ENCODE data around the gene MAG.

DNA sequence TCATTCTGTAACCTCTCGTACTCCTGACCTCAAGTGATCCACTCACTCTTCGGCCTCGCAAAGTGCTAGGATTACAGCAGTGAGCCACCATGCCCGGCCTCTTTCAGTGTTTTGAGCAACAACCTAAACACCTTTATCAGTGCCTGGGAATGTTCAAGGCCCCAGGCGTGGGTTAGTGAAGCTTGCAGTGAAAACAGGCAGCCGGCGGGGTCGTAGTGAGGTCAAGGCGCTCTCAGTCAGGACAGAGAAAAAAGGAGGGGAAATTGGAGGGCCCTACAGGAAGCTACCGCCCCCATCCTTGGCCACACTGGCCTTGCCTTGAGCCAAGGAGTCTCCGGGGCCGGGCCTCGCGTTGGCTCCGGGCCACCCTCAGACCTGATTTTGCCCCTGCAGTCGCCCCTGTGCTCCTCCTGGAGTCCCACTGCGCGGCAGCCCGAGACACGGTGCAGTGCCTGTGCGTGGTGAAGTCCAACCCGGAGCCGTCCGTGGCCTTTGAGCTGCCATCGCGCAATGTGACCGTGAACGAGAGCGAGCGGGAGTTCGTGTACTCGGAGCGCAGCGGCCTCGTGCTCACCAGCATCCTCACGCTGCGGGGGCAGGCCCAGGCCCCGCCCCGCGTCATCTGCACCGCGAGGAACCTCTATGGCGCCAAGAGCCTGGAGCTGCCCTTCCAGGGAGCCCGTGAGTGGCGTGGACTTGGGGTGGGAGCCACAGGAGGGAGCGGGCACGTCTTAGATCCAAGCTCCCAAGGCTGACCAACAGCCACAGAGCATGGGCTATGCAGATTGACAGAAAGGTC, 17.7 kb downstream of the MAG start:
- TF ChIP-seq, protein P1, sequence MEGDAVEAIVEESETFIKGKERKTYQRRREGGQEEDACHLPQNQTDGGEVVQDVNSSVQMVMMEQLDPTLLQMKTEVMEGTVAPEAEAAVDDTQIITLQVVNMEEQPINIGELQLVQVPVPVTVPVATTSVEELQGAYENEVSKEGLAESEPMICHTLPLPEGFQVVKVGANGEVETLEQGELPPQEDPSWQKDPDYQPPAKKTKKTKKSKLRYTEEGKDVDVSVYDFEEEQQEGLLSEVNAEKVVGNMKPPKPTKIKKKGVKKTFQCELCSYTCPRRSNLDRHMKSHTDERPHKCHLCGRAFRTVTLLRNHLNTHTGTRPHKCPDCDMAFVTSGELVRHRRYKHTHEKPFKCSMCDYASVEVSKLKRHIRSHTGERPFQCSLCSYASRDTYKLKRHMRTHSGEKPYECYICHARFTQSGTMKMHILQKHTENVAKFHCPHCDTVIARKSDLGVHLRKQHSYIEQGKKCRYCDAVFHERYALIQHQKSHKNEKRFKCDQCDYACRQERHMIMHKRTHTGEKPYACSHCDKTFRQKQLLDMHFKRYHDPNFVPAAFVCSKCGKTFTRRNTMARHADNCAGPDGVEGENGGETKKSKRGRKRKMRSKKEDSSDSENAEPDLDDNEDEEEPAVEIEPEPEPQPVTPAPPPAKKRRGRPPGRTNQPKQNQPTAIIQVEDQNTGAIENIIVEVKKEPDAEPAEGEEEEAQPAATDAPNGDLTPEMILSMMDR (IDR thresholded peaks at IDR 0.05) = no peak
- TF ChIP-seq POLR2AphosphoS5 (IDR thresholded peaks at IDR 0.05) (no peak), POLR2A (IDR thresholded peaks at IDR 0.05) (no peak)
